Activated CD4-positive, alpha-beta memory T cell treated with anti-CD3 and anti-CD28 coated beads, Interleukin-2, amount 10 ng/mL, durations not matched to agents 7 days and 5 days (primary cell): ENCODE measurements around the gene SLFN11. TPM values are rescaled to one million over a fixed set of nuclear protein-coding genes. Genes with fewer than 3 reads are reported as not detected.
"Not testable (repeated sequence)": the region's sequence is repeated elsewhere in the genome, so short reads cannot be mapped to it uniquely, and the experiment has no call there.

Experiments used
- CTCF ChIA-PET: fragments of 350-600 bp; sonication (Branson Sonifier 250); formaldehyde crosslinking; loops from one replicate; lab custom pipeline; 2021; ENCODE audit warnings: antibody characterized with exemption, inconsistent platforms; lab: Charles Lee
- POLR2A ChIA-PET: fragments of 350-600 bp; sonication (Branson Sonifier 250); formaldehyde crosslinking; loops from one replicate; lab custom pipeline; 2021; ENCODE audit warnings: antibody characterized with exemption; lab: Charles Lee
- DNase-seq: peaks from one replicate; pipeline ENCODE4 v3.0.0-alpha.2; 2020
- H3K27ac Mint-ChIP-seq: one replicate; pipeline ENCODE4 v1.8.0; 2021; ENCODE audit warnings: mild to moderate bottlenecking, mixed read lengths
- H3K27me3 Mint-ChIP-seq: one replicate; pipeline ENCODE4 v1.8.0; 2021; ENCODE audit warnings: mixed read lengths
- H3K36me3 Mint-ChIP-seq: one replicate; pipeline ENCODE4 v1.8.0; 2021; ENCODE audit warnings: low read depth, mixed read lengths
- H3K4me1 Mint-ChIP-seq: one replicate; pipeline ENCODE4 v1.8.0; 2021; ENCODE audit warnings: mixed read lengths
- H3K4me3 Mint-ChIP-seq: one replicate; pipeline ENCODE4 v1.8.0; 2021; ENCODE audit warnings: mild to moderate bottlenecking, mixed read lengths
- H3K9me3 Mint-ChIP-seq: one replicate; pipeline ENCODE4 v1.8.0; 2021; ENCODE audit warnings: mixed read lengths
- total RNA-seq, 2 experiments: library from RNA; stranded (reverse); gene quantifications; one replicate each; pipeline ENCODE4 v1.2.3, GENCODE V29; 2021

Gene SLFN11
- total RNA-seq, 2 experiments from 2014 or later = 67.5 to 72.6 TPM

DNA sequence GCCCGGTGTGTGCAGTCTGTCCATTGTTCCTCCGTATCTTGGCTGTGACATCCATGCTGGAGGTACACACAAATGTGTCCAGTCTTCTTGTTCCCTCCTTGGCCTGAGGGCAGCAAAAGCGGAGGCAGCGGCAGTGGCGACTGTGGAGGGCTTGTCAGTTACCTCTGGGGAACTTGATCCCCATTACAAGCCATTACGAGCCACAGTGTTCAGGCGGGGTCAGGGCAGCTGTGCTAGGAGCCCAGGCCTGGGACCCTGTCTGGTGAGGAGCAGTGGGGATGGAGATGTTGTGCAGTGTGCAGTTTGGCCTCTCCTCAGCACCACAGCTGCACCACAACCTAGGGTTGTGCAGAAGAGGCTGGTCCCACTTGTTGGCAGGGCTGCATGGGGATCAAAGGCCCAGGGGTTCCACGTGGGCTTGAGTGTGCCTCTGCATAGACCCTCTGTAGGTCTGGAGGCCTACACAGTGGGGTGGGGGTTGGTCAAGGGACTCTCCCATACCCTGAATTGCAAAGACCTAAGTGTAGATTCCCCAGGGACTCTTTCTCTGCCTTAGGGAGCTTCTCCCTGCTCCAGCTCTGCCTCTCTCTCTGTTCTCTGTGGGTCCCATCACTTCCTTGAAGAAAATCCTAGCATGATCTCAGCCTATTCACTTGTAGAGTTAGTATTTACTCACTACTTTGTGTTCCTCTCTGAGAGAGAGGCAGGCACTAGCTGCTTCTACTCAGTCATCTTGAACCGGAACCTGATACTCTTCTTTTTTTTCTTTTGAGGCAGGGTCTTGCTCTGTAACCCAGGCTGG, 58.8 kb downstream of the SLFN11 start:
- Mint-ChIP-seq H3K27ac (peak overlapping the region; percentile 90), H3K27me3 (peaks cover 2% of the 10 kb centered on the region), H3K4me3 (peak overlapping the region; percentile 83), H3K4me1 (peaks cover 45% of the 10 kb centered on the region), H3K36me3 (peaks cover 16% of the 10 kb centered on the region), H3K9me3 (peaks cover 7% of the 10 kb centered on the region)
- no peak for DNase-seq
- CTCF ChIA-PET = interaction anchor here (0.6 to 4.0 kb wide), 9 partner anchors 11 to 494 kb away, joined by 3 to 91 read pairs (median 6); partner anchors contain the start of genes SLFN12L and TAF15
- POLR2A ChIA-PET = interaction anchor here (1.0 to 6.4 kb wide), 6 partner anchors 32 to 264 kb away, joined by 3 to 141 read pairs (median 24); partner anchors contain the start of genes PEX12, SLFN11, SLFN12L and SLFN5

DNA sequence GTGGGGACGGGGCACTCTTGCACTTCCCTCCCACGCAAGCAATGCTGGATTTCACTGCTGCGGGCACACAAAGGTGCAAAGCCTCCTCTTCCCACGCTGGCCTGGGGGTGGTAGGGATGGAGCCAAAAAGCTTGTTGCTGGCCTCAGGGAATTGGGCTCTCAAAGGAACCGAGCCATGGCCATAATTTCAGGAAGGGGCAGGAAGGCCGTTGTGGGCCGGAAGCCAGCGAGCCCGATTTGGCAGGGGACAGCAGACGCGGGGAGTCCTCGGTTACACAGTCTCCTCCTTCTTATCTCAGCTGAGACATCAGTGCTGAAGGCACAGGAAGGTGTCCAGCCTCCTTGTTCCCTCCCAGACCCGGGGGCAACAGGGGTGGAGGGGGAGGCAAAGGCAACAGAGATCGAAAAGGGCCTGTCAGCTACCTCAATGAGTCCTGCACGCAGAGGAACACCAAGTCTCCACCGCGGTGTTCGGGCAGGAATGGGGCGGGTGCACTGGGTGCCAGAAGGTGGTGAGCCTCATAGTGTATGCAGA, 59.5 kb downstream of the SLFN11 start:
- CTCF ChIA-PET = interaction anchor here (0.6 to 4.0 kb wide), 18 partner anchors 12 to 494 kb away, joined by 3 to 91 read pairs (median 6); partner anchors contain the start of genes SLFN11, SLFN12L and TAF15
- H3K9me3 Mint-ChIP-seq = peaks cover 9% of the 10 kb centered on the region
- H3K4me3 Mint-ChIP-seq = peak overlapping the region; percentile 83
- POLR2A ChIA-PET = interaction anchor here (1.0 to 6.4 kb wide), 12 partner anchors 28 to 275 kb away, joined by 3 to 141 read pairs (median 10); partner anchors contain the start of genes PEX12, SLFN11, SLFN12L and SLFN5
- peaks cover 15% of the 10 kb centered on the region for H3K36me3 Mint-ChIP-seq
- no peak for DNase-seq
- H3K27me3 Mint-ChIP-seq = peaks cover 2% of the 10 kb centered on the region
- H3K27ac Mint-ChIP-seq = peak overlapping the region; percentile 90
- H3K4me1 Mint-ChIP-seq = peaks cover 45% of the 10 kb centered on the region

DNA sequence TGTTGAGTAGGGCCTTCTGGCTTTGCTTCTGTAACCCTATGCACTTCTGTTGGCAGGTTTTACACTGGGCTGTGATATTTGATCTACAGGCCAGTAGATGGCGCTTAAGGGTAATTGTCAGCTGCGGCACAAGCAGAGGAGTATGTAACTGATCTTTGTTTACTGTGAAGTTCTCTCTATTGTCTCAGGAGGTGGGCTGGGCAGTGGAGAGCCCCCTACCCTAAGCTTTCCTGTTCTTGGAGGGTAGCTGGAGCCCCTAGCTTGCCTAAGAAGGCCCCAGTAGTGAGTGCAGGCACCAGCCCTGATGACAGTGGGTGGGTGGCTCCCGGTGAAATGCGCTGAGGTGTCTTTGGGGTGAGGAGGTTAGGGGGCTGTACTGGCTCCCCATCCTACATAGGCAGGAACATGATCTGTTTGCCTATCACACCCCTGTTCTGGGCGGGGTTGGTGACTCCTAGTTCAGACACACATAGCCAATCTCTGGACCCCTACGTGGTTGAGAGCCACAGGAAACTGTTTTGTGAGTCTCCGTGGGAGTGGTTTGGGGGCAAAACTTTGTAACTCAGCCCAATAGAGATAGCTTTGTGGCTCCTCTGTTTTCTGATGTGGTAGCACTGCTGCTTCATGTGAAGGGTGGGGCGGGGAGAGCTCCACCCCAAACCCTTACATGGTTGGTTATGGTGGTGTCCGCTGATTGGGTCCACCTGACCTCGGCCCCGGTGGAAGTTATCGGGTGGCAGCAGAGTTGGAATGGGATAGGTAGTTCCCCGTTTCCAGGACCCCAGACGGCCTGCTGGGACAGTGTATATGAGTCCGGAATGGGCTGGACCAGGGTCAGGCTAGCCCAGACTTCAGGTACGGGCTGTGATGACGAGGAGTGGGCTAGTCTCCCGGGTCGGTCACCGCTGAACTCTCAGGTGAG, 60.4 kb downstream of the SLFN11 start:
- peaks cover 42% of the 10 kb centered on the region for H3K4me1 Mint-ChIP-seq
- H3K9me3 Mint-ChIP-seq = peaks cover 9% of the 10 kb centered on the region
- DNase-seq = peak; percentile 84
- ChIA-PET CTCF (interaction anchor here (0.6 to 4.0 kb wide), 39 partner anchors 13 to 581 kb away, joined by 3 to 91 read pairs (median 5); partner anchors contain the start of genes SLFN11, SLFN12L, SLFN13 and TAF15), POLR2A (interaction anchor here (0.6 to 6.4 kb wide), 28 partner anchors 9 to 497 kb away, joined by 3 to 141 read pairs (median 4); partner anchors contain the start of genes PEX12, SLFN11, SLFN12L and SLFN13)
- H3K27ac Mint-ChIP-seq = peak overlapping the region; percentile 90
- peak overlapping the region; percentile 83 for H3K4me3 Mint-ChIP-seq
- H3K36me3 Mint-ChIP-seq = peaks cover 10% of the 10 kb centered on the region
- H3K27me3 Mint-ChIP-seq = peaks cover 3% of the 10 kb centered on the region

DNA sequence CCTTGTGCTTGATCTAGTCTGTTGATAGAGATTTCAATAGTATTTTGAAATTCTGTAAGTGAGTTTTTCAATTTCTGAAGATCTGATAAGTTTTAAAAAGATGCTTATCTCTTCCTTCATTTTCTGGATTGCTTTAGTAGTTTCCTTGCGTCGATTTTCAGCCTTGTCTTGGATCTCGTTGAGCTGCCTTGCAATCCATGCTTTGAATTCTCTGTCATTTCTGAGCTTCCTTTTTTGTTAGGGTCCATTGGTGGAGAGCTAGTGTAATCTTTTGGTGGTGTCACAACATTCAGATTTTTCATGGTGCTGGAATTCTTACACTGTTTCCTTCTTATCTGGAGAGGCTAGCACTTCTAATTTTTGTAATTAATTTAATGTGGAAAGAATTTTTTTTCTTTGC, 61.1 kb downstream of the SLFN11 start:
- peaks cover 9% of the 10 kb centered on the region for H3K9me3 Mint-ChIP-seq
- H3K4me1 Mint-ChIP-seq = peaks cover 37% of the 10 kb centered on the region
- H3K4me3 Mint-ChIP-seq = no peak overlapping the region
- POLR2A ChIA-PET = interaction anchor here (0.7 to 6.4 kb wide), 17 partner anchors 34 to 301 kb away, joined by 3 to 141 read pairs (median 7); partner anchors contain the start of genes PEX12, SLFN11, SLFN12L and SLFN13
- peaks cover 10% of the 10 kb centered on the region for H3K36me3 Mint-ChIP-seq
- CTCF ChIA-PET = interaction anchor here (0.6 to 4.0 kb wide), 31 partner anchors 13 to 582 kb away, joined by 3 to 91 read pairs (median 5); partner anchors contain the start of genes SLFN11, SLFN12L and SLFN13
- DNase-seq = no peak
- H3K27me3 Mint-ChIP-seq = peaks cover 7% of the 10 kb centered on the region
- no peak overlapping the region for H3K27ac Mint-ChIP-seq

DNA sequence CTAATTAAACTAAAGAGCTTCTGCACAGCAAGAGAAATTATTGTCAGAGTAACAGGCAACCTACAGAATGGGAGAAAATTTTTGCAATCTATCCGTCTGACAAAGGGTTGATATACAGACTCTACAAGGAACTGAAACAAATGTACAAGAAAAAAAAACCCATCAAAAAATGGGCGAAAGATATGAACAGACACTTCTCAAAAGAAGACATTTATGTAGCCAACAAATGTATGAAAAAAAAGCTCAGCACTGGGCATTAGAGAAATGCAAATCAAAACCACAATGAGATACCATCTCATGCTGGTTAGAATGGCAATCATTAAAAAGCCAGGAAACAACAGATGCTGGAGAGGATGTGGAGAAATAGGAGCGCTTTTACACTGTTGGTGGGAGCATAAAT, 64.1 kb downstream of the SLFN11 start:
- Mint-ChIP-seq H3K4me1 (peaks cover 24% of the 10 kb centered on the region), H3K9me3 (peaks cover 18% of the 10 kb centered on the region), H3K36me3 (peaks cover 12% of the 10 kb centered on the region)
- CTCF ChIA-PET, H3K27ac Mint-ChIP-seq, H3K27me3 Mint-ChIP-seq, DNase-seq, H3K4me3 Mint-ChIP-seq: not testable (repeated sequence)
- POLR2A ChIA-PET = interaction anchor here (6.4 kb wide), 1 partner anchor 228 kb away, joined by 141 read pairs; the partner anchor contains the start of gene SLFN12L

Other genes starting within 250 kb of the SLFN11 start
- 10 to 100 TPM; 13.4 to 14.0 TPM for gene NLE1, start 231.3 kb downstream of the SLFN11 start, total RNA-seq
- under 1 TPM; 0.18 to 0.25 TPM for gene UNC45B, start 225.8 kb downstream of the SLFN11 start, total RNA-seq
- gene SLC35G3, start 179.2 kb downstream of the SLFN11 start, total RNA-seq = not detected
- 100 to 1,000 TPM; 231 to 240 TPM for gene SLFN5, start 130.5 kb downstream of the SLFN11 start, total RNA-seq
- 10 to 100 TPM; 22.7 to 23.1 TPM for gene SLFN12, start 58.9 kb upstream of the SLFN11 start, total RNA-seq
- 10 to 100 TPM; 82.6 to 96.7 TPM for gene SLFN13, start 75.1 kb upstream of the SLFN11 start, total RNA-seq
- 100 to 1,000 TPM; 103 to 110 TPM for gene SLFN12L, start 164.1 kb upstream of the SLFN11 start, total RNA-seq
- gene SLFN14, start 187.2 kb upstream of the SLFN11 start, total RNA-seq = not detected
- gene PEX12, start 204.9 kb upstream of the SLFN11 start, total RNA-seq = 1 to 10 TPM; 3.8 to 4.5 TPM
- 100 to 1,000 TPM; 196 to 203 TPM for gene AP2B1, start 213.7 kb upstream of the SLFN11 start, total RNA-seq